ENCODE data around the gene LRPAP1. TPM values are rescaled to one million over a fixed set of nuclear protein-coding genes. Genes with fewer than 3 reads are reported as not detected.
A peak's percentile ranks its signal among the peaks of the same experiment; 100 is the strongest.

LRPAP1 gene
- total and polyA plus RNA-seq, 5 donors: 207 to 325 (median 308) TPM

DNA sequence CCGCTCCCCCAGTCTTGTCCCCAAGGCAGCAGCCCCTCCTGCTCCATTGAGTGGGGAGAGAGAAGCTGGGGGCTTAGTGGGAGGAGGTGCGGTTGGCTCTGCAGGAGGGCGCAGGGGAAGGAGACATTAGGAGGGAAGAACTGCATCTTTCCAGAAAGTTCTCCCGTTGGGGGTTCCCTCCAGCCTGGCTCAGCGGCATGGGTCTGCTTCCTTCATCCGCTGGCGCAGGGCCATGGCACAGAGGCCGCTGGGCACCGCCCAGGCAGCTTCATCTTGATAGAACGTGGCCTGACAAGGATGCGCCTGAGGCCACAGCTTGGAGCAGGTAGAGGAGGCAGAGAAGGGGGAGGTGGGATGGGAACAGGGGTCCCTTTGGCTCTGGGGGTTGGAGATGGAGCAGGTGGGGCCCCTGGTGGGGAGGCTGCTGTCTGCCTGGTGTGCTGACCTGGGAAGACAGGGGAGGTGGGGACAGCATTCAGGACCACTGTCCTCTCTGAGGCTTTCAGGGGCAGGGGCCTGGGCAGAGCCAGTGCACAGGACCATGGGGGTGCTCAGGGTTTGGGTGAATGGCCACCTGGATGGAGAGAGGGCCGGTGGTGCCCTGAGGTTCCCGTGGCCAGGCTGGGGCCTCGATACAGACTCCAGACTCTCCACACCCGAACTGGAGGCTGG lies 57.0 kb downstream of the LRPAP1 start:
- Histone ChIP-seq H3K4me3 (ENCODE audit: low read length) (no peak overlapping the region), H3K4me1 (ENCODE audit: control insufficient read depth, insufficient read depth, low read length) (no peaks in the 10 kb centered on the region), H3K27ac (ENCODE audit: low read length) (no peak overlapping the region), H3K9me3 (ENCODE audit: control insufficient read depth, low read length) (no peaks in the 10 kb centered on the region), H3K27me3 (ENCODE audit: control insufficient read depth, insufficient read depth) (no peaks in the 10 kb centered on the region)
- DNase-seq: peak; percentile 4 to 43 (median 34)
- intact Hi-C loops (cut with DNase I): no loop called here
- ATAC-seq: no peak
- WGBS: 75% methylated on average over 15 of the region's 15 CpGs

DNA sequence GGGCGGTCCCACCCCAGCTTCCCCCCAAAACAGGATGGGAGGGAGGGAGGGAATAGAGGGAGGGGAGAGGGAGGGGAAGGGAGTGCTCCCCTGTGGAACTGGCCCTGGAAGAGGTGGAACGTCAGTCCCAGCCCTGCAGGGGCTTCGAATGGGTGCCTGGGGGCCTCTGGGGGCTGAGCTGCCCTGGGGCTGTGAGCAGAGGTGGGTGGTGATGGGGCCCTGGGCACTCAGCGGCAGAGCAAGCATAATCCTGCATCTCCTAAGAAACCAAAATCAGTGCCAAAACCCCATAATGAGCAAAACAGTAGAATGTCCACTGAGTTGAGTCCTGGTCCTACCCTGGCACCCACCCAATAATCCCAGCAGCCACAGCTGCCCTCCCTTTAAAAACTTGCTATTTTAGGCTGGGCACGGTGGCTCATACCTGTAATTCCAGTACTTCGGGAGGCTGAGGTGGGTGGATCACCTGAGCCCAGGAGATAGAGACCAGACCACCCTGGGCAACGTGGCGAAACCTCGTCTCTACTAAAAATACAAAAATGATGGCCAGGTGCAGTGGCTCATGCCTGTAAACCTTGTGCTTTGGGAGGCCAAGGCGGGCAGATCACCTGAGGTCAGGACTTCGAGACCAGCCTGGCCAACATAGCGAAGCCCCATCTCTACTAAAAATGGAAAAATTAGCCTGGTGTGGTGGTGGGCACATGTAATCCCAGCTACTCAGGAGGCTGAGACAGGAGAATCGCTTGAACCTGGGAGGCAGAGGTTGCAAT lies 58.0 kb downstream of the LRPAP1 start:
- Histone ChIP-seq H3K27me3 (ENCODE audit: control insufficient read depth, insufficient read depth) (no peaks in the 10 kb centered on the region), H3K9me3 (ENCODE audit: control insufficient read depth, low read length) (no peaks in the 10 kb centered on the region), H3K27ac (ENCODE audit: low read length) (no peak overlapping the region), H3K4me3 (ENCODE audit: low read length) (no peak overlapping the region), H3K4me1 (ENCODE audit: control insufficient read depth, insufficient read depth, low read length) (no peaks in the 10 kb centered on the region)
- WGBS: 78% methylated on average over 13 of the region's 13 CpGs
- intact Hi-C loops (cut with DNase I): no loop called here
- DNase-seq (peak in 2 of 3 donors; percentile 9 to 43), ATAC-seq (no peak)

- intact Hi-C loops (cut with DNase I): no loop called here
- H3K9me3 ChIP-seq (ENCODE audit: control insufficient read depth, low read length): no peaks in the 10 kb centered on the region
- no peak for ATAC-seq
- 82% methylated on average over 41 of the region's 41 CpGs for WGBS
- H3K27ac ChIP-seq (ENCODE audit: low read length): no peak overlapping the region
- DNase-seq: peak; percentile 14 to 64 (median 55)
- H3K4me1 ChIP-seq (ENCODE audit: control insufficient read depth, insufficient read depth, low read length): no peaks in the 10 kb centered on the region
- H3K4me3 ChIP-seq (ENCODE audit: low read length): no peak overlapping the region
- no peaks in the 10 kb centered on the region for H3K27me3 ChIP-seq (ENCODE audit: control insufficient read depth, insufficient read depth)
Measured at GRCh38 chr4:3473181-3473950, 58.9 kb downstream of the LRPAP1 start.

DNA sequence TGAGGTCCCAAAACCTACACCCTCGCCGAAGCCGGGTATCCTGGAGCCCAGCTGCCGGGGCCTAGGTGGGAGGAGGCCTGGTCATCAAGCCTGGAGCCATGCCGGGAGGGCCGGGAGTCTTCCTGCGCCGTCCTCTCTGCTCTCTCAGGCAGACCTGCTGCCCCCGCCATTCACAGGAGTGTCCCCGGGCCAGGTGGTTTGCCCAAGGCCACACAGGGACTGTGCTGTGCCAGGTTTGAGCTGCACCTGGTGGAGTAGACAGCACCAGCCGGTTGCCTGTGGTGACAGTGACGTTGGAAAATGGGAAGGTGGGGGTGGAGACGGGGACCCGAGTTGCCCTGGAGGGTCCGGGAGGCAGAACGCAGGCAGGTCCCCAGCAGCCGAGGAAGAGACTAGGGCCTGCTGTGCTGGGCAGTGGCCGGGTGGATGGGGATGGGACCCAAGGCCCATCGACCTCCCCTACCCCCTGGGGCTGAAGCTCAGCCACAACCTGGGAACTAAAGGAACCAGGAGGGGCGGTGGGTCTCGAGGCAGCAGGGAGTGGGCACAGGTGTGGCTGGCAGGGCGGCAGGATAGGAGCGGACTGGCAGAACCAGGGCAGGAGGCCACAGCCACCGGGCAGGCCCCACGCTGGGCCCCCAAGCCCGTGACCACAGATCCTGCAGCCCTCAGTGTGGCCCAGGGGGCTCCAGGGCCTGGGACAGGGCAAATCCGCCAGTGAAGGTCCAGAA lies 59.6 kb downstream of the LRPAP1 start:
- H3K4me3 ChIP-seq (ENCODE audit: low read length): no peak overlapping the region
- peak; percentile 10 to 51 (median 50) for DNase-seq
- no peaks in the 10 kb centered on the region for H3K9me3 ChIP-seq (ENCODE audit: control insufficient read depth, low read length)
- H3K4me1 ChIP-seq (ENCODE audit: control insufficient read depth, insufficient read depth, low read length): no peaks in the 10 kb centered on the region
- 92% methylated on average over 27 of the region's 27 CpGs for WGBS
- H3K27me3 ChIP-seq (ENCODE audit: control insufficient read depth, insufficient read depth): no peaks in the 10 kb centered on the region
- intact Hi-C loops (cut with DNase I): no loop called here
- ATAC-seq: no peak
- no peak overlapping the region for H3K27ac ChIP-seq (ENCODE audit: low read length)

GRCh38 chr4:3471886-3472285 lies 60.3 kb downstream of the LRPAP1 start:
- intact Hi-C loops (cut with DNase I): no loop called here
- no peak overlapping the region for H3K27ac ChIP-seq (ENCODE audit: low read length)
- WGBS: 90% methylated on average over 15 of the region's 15 CpGs
- H3K27me3 ChIP-seq (ENCODE audit: control insufficient read depth, insufficient read depth): no peaks in the 10 kb centered on the region
- H3K4me1 ChIP-seq (ENCODE audit: control insufficient read depth, insufficient read depth, low read length): no peaks in the 10 kb centered on the region
- peak; percentile 5 to 48 (median 43) for DNase-seq
- H3K9me3 ChIP-seq (ENCODE audit: control insufficient read depth, low read length): no peaks in the 10 kb centered on the region
- ATAC-seq: no peak
- H3K4me3 ChIP-seq (ENCODE audit: low read length): no peak overlapping the region

DNA sequence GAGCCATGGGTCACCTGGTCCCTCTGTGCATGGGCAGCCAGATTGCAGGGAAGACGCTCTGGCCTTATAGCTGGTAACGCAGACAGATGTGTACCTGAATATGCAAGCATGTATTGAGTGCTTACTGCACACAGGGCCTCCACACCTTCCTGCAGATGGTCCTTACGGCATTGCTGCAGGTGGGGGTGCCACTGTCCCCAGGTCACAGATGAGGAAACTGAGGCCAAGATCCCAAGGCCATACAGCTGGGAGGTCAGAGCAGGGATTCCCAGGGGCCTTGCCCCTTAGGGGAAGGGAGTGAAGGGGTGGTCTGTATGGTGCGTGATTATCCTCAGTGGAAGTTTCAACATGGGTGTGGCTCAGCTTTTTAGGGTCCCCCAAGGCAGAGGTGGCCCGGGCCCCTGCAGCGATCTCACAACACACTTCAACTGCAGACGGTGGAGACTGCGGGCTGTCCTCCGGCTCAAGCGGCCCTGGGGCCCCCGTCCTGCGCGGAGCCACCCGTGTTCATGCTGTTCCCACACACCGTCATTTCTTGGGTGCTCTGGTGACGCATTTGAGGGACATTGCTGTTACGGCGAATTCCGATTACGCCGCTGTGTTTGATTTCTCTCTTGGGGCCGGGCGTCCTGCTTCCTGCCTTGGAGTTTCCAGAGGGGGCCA lies 61.0 kb downstream of the LRPAP1 start:
- 92% methylated on average over 23 of the region's 23 CpGs for WGBS
- H3K27ac ChIP-seq (ENCODE audit: low read length): no peak overlapping the region
- intact Hi-C loops (cut with DNase I): no loop called here
- ATAC-seq (no peak), DNase-seq (peak; percentile 5 to 42 (median 34))
- no peaks in the 10 kb centered on the region for H3K4me1 ChIP-seq (ENCODE audit: control insufficient read depth, insufficient read depth, low read length)
- H3K27me3 ChIP-seq (ENCODE audit: control insufficient read depth, insufficient read depth): no peaks in the 10 kb centered on the region
- no peak overlapping the region for H3K4me3 ChIP-seq (ENCODE audit: low read length)
- no peaks in the 10 kb centered on the region for H3K9me3 ChIP-seq (ENCODE audit: control insufficient read depth, low read length)

- 60% methylated on average over 25 of the region's 25 CpGs for WGBS
- no peaks in the 10 kb centered on the region for H3K27me3 ChIP-seq (ENCODE audit: control insufficient read depth, insufficient read depth)
- intact Hi-C loops (cut with DNase I): no loop called here
- peak overlapping the region; percentile 4 for H3K27ac ChIP-seq (ENCODE audit: low read length)
- no peaks in the 10 kb centered on the region for H3K4me1 ChIP-seq (ENCODE audit: control insufficient read depth, insufficient read depth, low read length)
- H3K9me3 ChIP-seq (ENCODE audit: control insufficient read depth, low read length): no peaks in the 10 kb centered on the region
- DNase-seq (peak; percentile 6 to 34 (median 24)), ATAC-seq (no peak)
- H3K4me3 ChIP-seq (ENCODE audit: low read length): no peak overlapping the region
Measured at GRCh38 chr4:3470244-3471097, 61.8 kb downstream of the LRPAP1 start.

DNA sequence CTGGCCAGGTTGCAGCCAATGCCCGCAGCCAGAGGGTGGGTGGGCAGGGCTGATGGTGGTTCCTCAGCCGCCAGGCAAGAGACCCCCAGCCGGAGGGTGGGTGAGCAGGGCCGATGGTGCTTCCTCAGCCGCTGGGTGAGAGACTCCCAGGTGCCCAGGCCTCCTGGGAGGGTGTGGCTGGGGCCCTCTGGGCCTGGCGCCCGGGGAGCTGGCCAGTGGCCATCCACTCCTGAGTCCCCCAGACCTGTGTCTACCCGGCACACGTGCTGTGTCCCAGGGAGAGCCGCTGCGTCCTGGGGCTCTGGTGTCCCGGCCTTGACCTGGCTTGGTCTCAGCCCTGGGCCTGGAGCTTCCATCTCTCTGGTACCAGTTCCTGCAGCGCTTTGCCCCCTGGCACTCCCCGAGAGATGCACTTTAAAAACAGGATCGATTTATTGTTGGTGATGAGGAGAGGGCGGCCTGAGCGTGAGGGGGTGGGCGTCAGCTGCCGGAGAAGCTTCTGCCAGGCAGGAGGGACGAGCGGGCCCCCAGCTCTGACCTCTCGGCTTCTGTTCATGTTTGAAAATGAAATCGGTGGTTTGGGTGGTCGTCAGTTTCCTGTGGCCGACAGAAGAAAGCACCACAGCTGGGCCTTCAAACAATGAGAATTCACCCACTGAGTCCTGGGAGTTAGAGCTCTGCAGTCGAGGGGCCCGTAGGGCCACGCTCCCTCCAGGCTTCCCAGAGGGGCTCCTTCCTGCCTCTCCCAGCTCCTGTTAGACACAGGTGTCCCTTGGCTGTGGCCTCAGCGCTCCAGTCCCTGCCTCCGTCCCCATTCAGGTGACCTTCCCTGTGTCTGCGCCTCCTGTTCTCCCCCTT lies 62.6 kb downstream of the LRPAP1 start:
- Histone ChIP-seq H3K4me3 (ENCODE audit: low read length) (no peak overlapping the region), H3K4me1 (ENCODE audit: control insufficient read depth, insufficient read depth, low read length) (no peaks in the 10 kb centered on the region), H3K27ac (ENCODE audit: low read length) (no peak overlapping the region), H3K27me3 (ENCODE audit: control insufficient read depth, insufficient read depth) (no peaks in the 10 kb centered on the region), H3K9me3 (ENCODE audit: control insufficient read depth, low read length) (no peaks in the 10 kb centered on the region)
- DNase-seq (peak; percentile 11 to 68 (median 50)), ATAC-seq (peak; percentile 5 to 12)
- WGBS: 79% methylated on average over 31 of the region's 31 CpGs
- intact Hi-C loops (cut with DNase I): no loop called here

DNA sequence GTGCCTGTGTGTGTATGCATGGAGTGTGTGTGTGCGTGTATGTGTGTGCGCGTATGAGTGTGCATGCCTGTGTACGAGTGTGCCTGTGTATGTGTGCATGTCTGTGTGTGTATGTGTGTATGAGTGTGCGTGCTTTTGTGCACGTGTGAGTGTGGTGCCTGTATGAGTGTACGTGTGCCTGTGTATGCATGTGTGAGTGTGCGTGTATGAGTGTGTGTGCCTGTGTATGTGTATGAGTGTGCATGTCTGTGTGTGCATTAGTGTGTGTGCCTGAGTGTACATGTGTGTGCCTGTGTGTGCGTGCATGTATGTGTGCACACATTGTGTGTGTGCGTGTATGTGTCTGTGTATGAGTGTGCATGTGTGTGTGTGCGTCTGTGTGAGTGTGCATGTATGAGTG lies 63.4 kb downstream of the LRPAP1 start:
- no peak overlapping the region for H3K4me3 ChIP-seq (ENCODE audit: low read length)
- DNase-seq (peak in 1 of 3 donors; percentile 20), ATAC-seq (no peak)
- no peaks in the 10 kb centered on the region for H3K4me1 ChIP-seq (ENCODE audit: control insufficient read depth, insufficient read depth, low read length)
- H3K27ac ChIP-seq (ENCODE audit: low read length): no peak overlapping the region
- no peaks in the 10 kb centered on the region for H3K27me3 ChIP-seq (ENCODE audit: control insufficient read depth, insufficient read depth)
- no peaks in the 10 kb centered on the region for H3K9me3 ChIP-seq (ENCODE audit: control insufficient read depth, low read length)
- intact Hi-C loops (cut with DNase I): no loop called here
- WGBS: 91% methylated on average over 11 of the region's 11 CpGs
